ENCODE results near the gene CCDC50. TPM values are rescaled to one million over a fixed set of nuclear protein-coding genes. Genes with fewer than 3 reads are reported as not detected.

Gene CCDC50
- total RNA-seq, 5 donors from 2014 or later (not counting 1 experiment from before 2014, with no cell fraction given), result 4.0 to 9.7 (median 9.7) TPM

DNA sequence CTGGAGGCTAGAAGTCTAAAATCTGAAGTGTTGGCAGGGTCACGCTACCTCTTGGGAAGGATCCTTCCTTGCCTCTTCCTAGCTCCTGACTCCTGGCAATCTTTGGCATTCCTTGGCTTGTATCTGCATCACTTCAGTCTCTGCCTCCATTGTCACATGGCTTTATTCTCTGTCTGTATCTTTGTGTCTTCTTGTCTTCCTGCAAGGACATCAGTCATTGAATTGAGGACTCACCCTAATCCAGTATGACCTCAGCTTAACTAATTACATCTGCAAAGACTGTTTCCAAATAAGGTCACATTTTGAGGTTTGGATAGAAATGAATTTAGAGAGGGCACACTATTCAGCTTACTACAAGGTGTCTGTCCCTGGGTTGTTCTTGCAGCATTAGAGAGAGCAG is 32.3 kb downstream of the CCDC50 start:
- CTCF ChIA-PET, result no interaction called here
- Mint-ChIP-seq H3K4me3 (no peak overlapping the region), H3K9me3 (no peaks in the 10 kb centered on the region), H3K27me3 (no peaks in the 10 kb centered on the region), H3K4me1 (peaks cover 4 to 5% (median 4%) of the 10 kb centered on the region in 3 donors), H3K36me3 (peaks cover 4% of the 10 kb centered on the region), H3K27ac (no peak overlapping the region)
- DNase-seq, result no peak
- ATAC-seq (replicated peaks in 1 of 4), result no peak
- Histone ChIP-seq H3K4me3 (ENCODE audit: control insufficient read depth in 1 of 2, extremely low read depth in 1 of 2, low read length in 1 of 2) (no peak overlapping the region), H3K36me3 (ENCODE audit: control insufficient read depth in 2 of 2, extremely low read depth in 1 of 2, insufficient read depth in 1 of 2, low read length in 1 of 2) (no peaks in the 10 kb centered on the region), H3K27me3 (replicated peaks in 1 of 2; ENCODE audit: control insufficient read depth in 2 of 2, extremely low read depth in 1 of 2, insufficient read depth in 2 of 2, low read length in 1 of 2) (no peaks in the 10 kb centered on the region), H3K9me3 (no peaks in the 10 kb centered on the region), H3K27ac (ENCODE audit: low read length) (no peak overlapping the region), H3K4me1 (ENCODE audit: control insufficient read depth in 1 of 2, extremely low read depth in 1 of 2, insufficient read depth in 2 of 2, low read length in 2 of 2) (peaks cover 0 to 4% of the 10 kb centered on the region in 2 experiments)
- POLR2A ChIA-PET, result no interaction called here
- 86% methylated on average over 1 of the region's 1 CpG for WGBS (ENCODE audit: insufficient coverage)

DNA sequence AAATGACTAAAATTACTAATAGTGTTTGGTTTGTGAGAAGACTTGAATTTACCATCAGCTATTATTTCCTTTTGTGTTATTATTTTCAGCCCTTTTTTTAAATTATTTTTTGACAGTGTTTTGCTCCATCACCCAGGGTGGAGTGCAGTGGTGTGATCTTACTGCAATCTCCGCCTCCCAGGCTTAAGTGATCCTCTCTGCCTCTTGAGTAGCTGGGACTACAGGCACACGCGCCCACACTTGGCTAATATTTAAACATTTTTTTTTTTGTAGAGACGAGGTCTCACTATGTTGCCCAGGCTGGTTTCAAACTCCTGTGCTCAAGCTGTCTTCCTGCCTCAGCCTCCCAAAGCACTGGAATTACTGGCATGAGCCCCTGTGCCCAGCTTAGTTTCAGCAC is 32.8 kb downstream of the CCDC50 start:
- H3K4me1 ChIP-seq (ENCODE audit: control insufficient read depth in 1 of 2, extremely low read depth in 1 of 2, insufficient read depth in 2 of 2, low read length in 2 of 2), result peaks cover 0 to 4% of the 10 kb centered on the region in 2 experiments
- ChIA-PET POLR2A (interaction anchor here in 1 of 2 donors (0.6 kb wide), 1 partner anchor 211 kb away, joined by 4 read pairs; no protein-coding TSS in a partner anchor), CTCF (no interaction called here)
- no peak for DNase-seq
- WGBS (ENCODE audit: insufficient coverage), result 71% methylated on average over 2 of the region's 4 CpGs
- no peak overlapping the region for H3K4me3 Mint-ChIP-seq
- no peaks in the 10 kb centered on the region for H3K27me3 Mint-ChIP-seq
- H3K27ac ChIP-seq (ENCODE audit: low read length), result no peak overlapping the region
- no peak overlapping the region for H3K27ac Mint-ChIP-seq
- no peaks in the 10 kb centered on the region for H3K9me3 ChIP-seq
- no peaks in the 10 kb centered on the region for H3K27me3 ChIP-seq (replicated peaks in 1 of 2; ENCODE audit: control insufficient read depth in 2 of 2, extremely low read depth in 1 of 2, insufficient read depth in 2 of 2, low read length in 1 of 2)
- peaks cover 4% of the 10 kb centered on the region for H3K36me3 Mint-ChIP-seq
- no peak for ATAC-seq (replicated peaks in 1 of 4)
- H3K9me3 Mint-ChIP-seq, result no peaks in the 10 kb centered on the region
- no peaks in the 10 kb centered on the region for H3K36me3 ChIP-seq (ENCODE audit: control insufficient read depth in 2 of 2, extremely low read depth in 1 of 2, insufficient read depth in 1 of 2, low read length in 1 of 2)
- no peak overlapping the region for H3K4me3 ChIP-seq (ENCODE audit: control insufficient read depth in 1 of 2, extremely low read depth in 1 of 2, low read length in 1 of 2)
- peaks cover 4 to 5% (median 4%) of the 10 kb centered on the region in 3 donors for H3K4me1 Mint-ChIP-seq

DNA sequence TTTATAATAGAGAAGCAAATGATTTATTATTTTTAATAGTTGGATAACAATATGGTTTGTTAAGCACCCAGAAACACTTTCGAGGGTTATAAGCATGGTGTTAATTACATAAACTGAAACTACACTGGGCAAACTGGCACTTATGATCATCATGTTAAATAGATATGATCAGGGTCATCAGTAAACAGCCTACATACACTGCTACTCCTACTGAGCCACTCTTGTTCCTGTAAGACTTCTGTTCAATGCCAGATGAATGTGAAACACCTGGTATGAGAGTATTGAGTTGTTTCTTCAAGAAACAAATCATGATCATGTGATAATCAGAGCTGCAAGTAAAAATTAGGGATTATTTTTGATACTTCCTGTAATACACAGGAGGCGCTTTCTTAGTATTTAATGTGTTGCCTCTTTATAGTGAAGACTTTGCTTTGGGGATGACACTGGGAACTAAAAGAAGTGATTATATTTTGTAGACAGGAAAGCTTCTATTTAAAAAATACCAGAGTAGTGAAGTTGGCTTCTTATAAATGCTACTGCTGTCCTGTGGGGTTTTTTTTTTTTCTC is 33.4 kb downstream of the CCDC50 start:
- Histone ChIP-seq H3K27ac (ENCODE audit: low read length) (no peak overlapping the region), H3K36me3 (ENCODE audit: control insufficient read depth in 2 of 2, extremely low read depth in 1 of 2, insufficient read depth in 1 of 2, low read length in 1 of 2) (no peaks in the 10 kb centered on the region), H3K4me1 (ENCODE audit: control insufficient read depth in 1 of 2, extremely low read depth in 1 of 2, insufficient read depth in 2 of 2, low read length in 2 of 2) (peaks cover 0 to 4% of the 10 kb centered on the region in 2 experiments), H3K9me3 (no peaks in the 10 kb centered on the region), H3K27me3 (replicated peaks in 1 of 2; ENCODE audit: control insufficient read depth in 2 of 2, extremely low read depth in 1 of 2, insufficient read depth in 2 of 2, low read length in 1 of 2) (no peaks in the 10 kb centered on the region), H3K4me3 (ENCODE audit: control insufficient read depth in 1 of 2, extremely low read depth in 1 of 2, low read length in 1 of 2) (no peak overlapping the region)
- Mint-ChIP-seq H3K36me3 (peaks cover 4% of the 10 kb centered on the region), H3K27ac (no peak overlapping the region), H3K9me3 (no peaks in the 10 kb centered on the region), H3K27me3 (no peaks in the 10 kb centered on the region), H3K4me3 (no peak overlapping the region), H3K4me1 (peaks cover 4 to 5% (median 4%) of the 10 kb centered on the region in 3 donors)
- no peak for ATAC-seq (replicated peaks in 1 of 4)
- no peak for DNase-seq
- WGBS (ENCODE audit: insufficient coverage), result no CpG with 5 or more reads among the region's 2 CpGs
- ChIA-PET POLR2A (interaction anchor here in 1 of 2 donors (0.6 kb wide), 1 partner anchor 212 kb away, joined by 4 read pairs; no protein-coding TSS in a partner anchor), CTCF (no interaction called here)

DNA sequence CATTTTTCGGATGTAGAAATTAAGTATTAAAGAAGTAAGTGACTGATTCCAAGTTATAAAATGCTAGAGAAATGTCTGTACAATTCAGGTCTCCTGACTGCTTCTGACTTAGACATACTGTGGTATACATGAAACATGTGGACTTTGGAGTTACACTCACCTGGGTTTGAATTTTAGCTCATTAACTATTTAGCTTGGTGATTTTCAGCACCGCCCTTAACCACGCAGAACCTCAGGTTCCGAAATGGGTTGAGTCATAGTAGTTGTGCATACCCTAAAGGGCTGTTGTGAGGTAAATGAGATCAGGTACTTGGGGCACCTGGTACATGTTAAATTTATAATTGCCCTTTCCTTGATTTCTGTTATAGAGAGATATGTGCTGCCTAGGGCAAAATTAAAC is 34.0 kb downstream of the CCDC50 start:
- Mint-ChIP-seq H3K36me3 (peaks cover 4% of the 10 kb centered on the region), H3K4me3 (no peak overlapping the region), H3K9me3 (no peaks in the 10 kb centered on the region), H3K27me3 (no peaks in the 10 kb centered on the region), H3K4me1 (peaks cover 4% of the 10 kb centered on the region in 3 donors), H3K27ac (no peak overlapping the region)
- Histone ChIP-seq H3K4me1 (ENCODE audit: control insufficient read depth in 1 of 2, extremely low read depth in 1 of 2, insufficient read depth in 2 of 2, low read length in 2 of 2) (peaks cover 0 to 4% of the 10 kb centered on the region in 2 experiments), H3K27ac (ENCODE audit: low read length) (no peak overlapping the region), H3K27me3 (replicated peaks in 1 of 2; ENCODE audit: control insufficient read depth in 2 of 2, extremely low read depth in 1 of 2, insufficient read depth in 2 of 2, low read length in 1 of 2) (no peaks in the 10 kb centered on the region), H3K9me3 (no peaks in the 10 kb centered on the region), H3K4me3 (ENCODE audit: control insufficient read depth in 1 of 2, extremely low read depth in 1 of 2, low read length in 1 of 2) (no peak overlapping the region), H3K36me3 (ENCODE audit: control insufficient read depth in 2 of 2, extremely low read depth in 1 of 2, insufficient read depth in 1 of 2, low read length in 1 of 2) (no peaks in the 10 kb centered on the region)
- no peak for ATAC-seq (replicated peaks in 1 of 4)
- ChIA-PET POLR2A (no interaction called here), CTCF (no interaction called here)
- no peak for DNase-seq
- WGBS (ENCODE audit: insufficient coverage), result 83% methylated on average over 3 of the region's 4 CpGs

DNA sequence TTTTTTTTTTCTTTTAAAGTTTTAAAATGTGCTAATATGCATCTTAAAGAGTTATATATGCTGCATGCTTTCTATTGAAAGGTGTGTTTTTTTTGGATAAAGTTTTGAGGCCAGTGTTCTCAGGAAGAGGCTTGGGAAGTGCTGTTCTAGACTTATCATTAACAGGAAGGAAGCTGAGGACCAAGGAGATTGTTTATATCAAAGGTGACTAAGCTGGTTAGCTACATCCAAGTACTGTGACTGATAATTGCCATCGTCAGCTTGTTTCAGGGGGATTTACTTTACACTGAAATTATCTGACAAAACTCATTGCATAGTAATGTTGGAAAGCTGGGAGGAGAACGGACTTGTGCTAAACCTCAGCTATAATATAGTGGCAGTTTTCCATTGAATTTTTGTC is 37.5 kb downstream of the CCDC50 start:
- Mint-ChIP-seq H3K36me3 (no peaks in the 10 kb centered on the region), H3K4me3 (no peak overlapping the region), H3K27ac (no peak overlapping the region), H3K27me3 (no peaks in the 10 kb centered on the region), H3K9me3 (no peaks in the 10 kb centered on the region), H3K4me1 (no peaks in the 10 kb centered on the region)
- ChIA-PET CTCF (no interaction called here), POLR2A (no interaction called here)
- ATAC-seq (replicated peaks in 1 of 4) (no peak), DNase-seq (no peak)
- Histone ChIP-seq H3K27me3 (replicated peaks in 1 of 2; ENCODE audit: control insufficient read depth in 2 of 2, extremely low read depth in 1 of 2, insufficient read depth in 2 of 2, low read length in 1 of 2) (no peaks in the 10 kb centered on the region), H3K9me3 (no peaks in the 10 kb centered on the region), H3K27ac (ENCODE audit: low read length) (no peak overlapping the region), H3K4me1 (ENCODE audit: control insufficient read depth in 1 of 2, extremely low read depth in 1 of 2, insufficient read depth in 2 of 2, low read length in 2 of 2) (no peaks in the 10 kb centered on the region), H3K36me3 (ENCODE audit: control insufficient read depth in 2 of 2, extremely low read depth in 1 of 2, insufficient read depth in 1 of 2, low read length in 1 of 2) (no peaks in the 10 kb centered on the region), H3K4me3 (ENCODE audit: control insufficient read depth in 1 of 2, extremely low read depth in 1 of 2, low read length in 1 of 2) (no peak overlapping the region)
- WGBS (ENCODE audit: insufficient coverage), result no CpG with 5 or more reads among the region's 2 CpGs

DNA sequence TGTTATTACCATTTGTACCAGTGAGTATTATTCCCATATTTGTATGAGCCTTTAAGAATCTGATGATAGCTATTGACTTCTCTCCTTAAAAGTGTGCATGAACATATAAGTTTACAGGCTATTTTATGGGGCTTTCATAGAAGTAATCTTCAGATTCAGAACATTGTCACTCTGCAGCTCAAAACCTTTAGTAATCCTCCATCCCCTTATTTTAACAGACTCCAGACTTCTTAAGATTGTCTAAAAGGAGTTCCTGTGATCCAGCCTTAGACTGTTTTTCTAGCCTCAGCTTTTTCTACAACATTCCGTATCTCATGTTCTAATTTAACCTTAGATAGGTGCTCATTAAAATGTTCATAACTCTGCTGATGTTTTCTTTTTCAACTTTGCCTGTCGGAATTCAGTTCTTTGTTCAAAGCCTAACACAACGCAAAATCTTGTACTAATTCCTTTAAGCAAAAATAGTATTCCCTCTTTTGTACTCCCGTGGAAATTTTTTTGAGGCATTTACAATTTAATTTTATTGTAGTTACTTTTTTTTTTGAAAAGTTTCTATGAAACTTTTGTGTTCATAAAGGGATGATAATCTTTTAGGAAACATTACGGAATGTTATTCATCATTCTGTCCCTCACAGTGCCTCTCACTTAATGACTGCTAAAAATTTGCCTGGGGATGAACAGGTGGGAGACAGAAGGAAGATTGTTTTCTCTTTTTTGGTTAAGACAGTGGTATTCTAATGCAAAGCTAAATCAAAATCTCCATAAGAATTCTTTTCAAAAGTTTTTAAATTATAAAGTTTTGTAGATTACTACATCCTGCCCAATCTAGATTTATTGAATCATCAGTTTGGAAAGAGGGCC is 39.8 kb downstream of the CCDC50 start:
- CTCF ChIA-PET, result no interaction called here
- Histone ChIP-seq H3K36me3 (ENCODE audit: control insufficient read depth in 2 of 2, extremely low read depth in 1 of 2, insufficient read depth in 1 of 2, low read length in 1 of 2) (no peaks in the 10 kb centered on the region), H3K4me1 (ENCODE audit: control insufficient read depth in 1 of 2, extremely low read depth in 1 of 2, insufficient read depth in 2 of 2, low read length in 2 of 2) (no peaks in the 10 kb centered on the region), H3K27me3 (replicated peaks in 1 of 2; ENCODE audit: control insufficient read depth in 2 of 2, extremely low read depth in 1 of 2, insufficient read depth in 2 of 2, low read length in 1 of 2) (no peaks in the 10 kb centered on the region), H3K4me3 (ENCODE audit: control insufficient read depth in 1 of 2, extremely low read depth in 1 of 2, low read length in 1 of 2) (no peak overlapping the region), H3K9me3 (no peaks in the 10 kb centered on the region), H3K27ac (ENCODE audit: low read length) (no peak overlapping the region)
- H3K27ac Mint-ChIP-seq, result no peak overlapping the region
- POLR2A ChIA-PET, result no interaction called here
- H3K4me1 Mint-ChIP-seq, result peaks cover 0 to 3% (median 0%) of the 10 kb centered on the region in 3 donors
- 92% methylated on average over 2 of the region's 5 CpGs for WGBS (ENCODE audit: insufficient coverage)
- DNase-seq (no peak), ATAC-seq (replicated peaks in 1 of 4) (no peak)
- H3K4me3 Mint-ChIP-seq, result no peak overlapping the region
- no peaks in the 10 kb centered on the region for H3K36me3 Mint-ChIP-seq
- H3K27me3 Mint-ChIP-seq, result no peaks in the 10 kb centered on the region
- no peaks in the 10 kb centered on the region for H3K9me3 Mint-ChIP-seq

All from T-cell (primary cell).